PFSK-1 (cell line): Measurements from ENCODE around the gene PCCA.

Experiments used
- FOXP2 ChIP-seq: optimal IDR thresholded peaks from 2 replicates; pipeline ENCODE3; 2011; ENCODE audit warnings: borderline replicate concordance, control low read depth, inconsistent platforms; ENCODE audit not compliant: insufficient read depth; ENCODE audit errors: extremely low read length, extremely low read depth
- POLR2AphosphoS5 ChIP-seq: IDR thresholded peaks from 2 replicates; pipeline ENCODE4 v1.6.1; 2012; ENCODE audit warnings: low read depth, mild to moderate bottlenecking, control low read depth, low read length, moderate library complexity
- REST ChIP-seq, 2 experiments: IDR thresholded peaks; 2 replicates each; pipeline versions ENCODE4 v1.6.1 to v1.8.0; 2011 to 2012; ENCODE audit warnings: low read depth in 2 of 2, low read length in 2 of 2, control low read depth in 1 of 2, inconsistent platforms in 1 of 2, mild to moderate bottlenecking in 1 of 2, moderate library complexity in 1 of 2; ENCODE audit not compliant: insufficient read depth in 1 of 2
- SIN3A ChIP-seq: IDR thresholded peaks from 2 replicates; pipeline ENCODE4 v1.6.1; 2012; ENCODE audit warnings: mild to moderate bottlenecking, low read length, moderate library complexity, borderline replicate concordance; ENCODE audit not compliant: insufficient read depth
- TAF1 ChIP-seq: IDR thresholded peaks from 2 replicates; pipeline ENCODE4 v1.6.1; 2012; ENCODE audit warnings: low read length, control low read depth, borderline replicate concordance; ENCODE audit not compliant: insufficient read depth

GRCh38 chr13:100510208-100510957, 421.5 kb downstream of the PCCA start:
- TF ChIP-seq POLR2AphosphoS5 = no peak
- no peak for TF ChIP-seq TAF1
- no peak for TF ChIP-seq SIN3A
- TF ChIP-seq REST (IDR thresholded peaks at IDR 0.05; ENCODE audit: insufficient read depth in 1 of 2, low read depth in 2 of 2, low read length in 2 of 2) = no peak
- TF ChIP-seq FOXP2 = no peak
